CD4-positive, alpha-beta T cell (primary cell): ENCODE results near the gene FIBCD1. TPM values are rescaled to one million over a fixed set of nuclear protein-coding genes. Genes with fewer than 3 reads are reported as not detected.

ENCODE experiments used
- ATAC-seq: fragments of 200-7000 bp; cut with Tn5 transposase; one replicate; pipeline ENCODE4 v1.10.0; 2022; ENCODE audit warnings: mild to moderate bottlenecking; ENCODE audit not compliant: poor library complexity
- CTCF ChIA-PET: fragments of 350-600 bp; sonication (Branson Sonifier 250); formaldehyde crosslinking; loops from one replicate; lab custom pipeline; 2021; ENCODE audit warnings: antibody characterized with exemption, inconsistent platforms; lab: Charles Lee
- POLR2A ChIA-PET: fragments of 350-600 bp; sonication (Branson Sonifier 250); formaldehyde crosslinking; loops from one replicate; lab custom pipeline; 2021; ENCODE audit warnings: antibody characterized with exemption, inconsistent platforms; lab: Charles Lee
- DNase-seq, 14 experiments: peaks; one replicate each; pipeline ENCODE4 v3.0.0-alpha.2; 2013 to 2020; ENCODE audit warnings: mixed read lengths in 2 of 14
- H3K27ac ChIP-seq, 2 donors: one replicate each; pipeline versions ENCODE4 v1.5.1 to v1.7.0; 2013; ENCODE audit warnings: low read length in 2 of 2, low read depth in 1 of 2, mild to moderate bottlenecking in 1 of 2
- H3K27me3 ChIP-seq, 2 experiments: 1 replicate in 1 of 2; 2 replicates in 1 of 2; pipeline versions ENCODE4 v1.6.1 to v1.7.0; 2013; ENCODE audit warnings: low read length in 2 of 2, control low read depth in 1 of 2, mild to moderate bottlenecking in 1 of 2, moderate library complexity in 1 of 2; ENCODE audit not compliant: insufficient read depth in 2 of 2, control insufficient read depth in 1 of 2
- H3K36me3 ChIP-seq: one replicate; pipeline ENCODE4 v1.6.1; 2013; ENCODE audit warnings: low read length, control low read depth; ENCODE audit not compliant: insufficient read depth
- H3K4me1 ChIP-seq: one replicate; pipeline ENCODE4 v1.6.1; 2013; ENCODE audit warnings: low read length, control low read depth; ENCODE audit not compliant: insufficient read depth
- H3K4me3 ChIP-seq: one replicate; pipeline ENCODE4 v1.5.1; 2013; ENCODE audit warnings: mild to moderate bottlenecking, low read length, moderate library complexity
- H3K9me3 ChIP-seq, 2 experiments: 1 replicate in 1 of 2; 2 replicates in 1 of 2; pipeline versions ENCODE4 v1.6.1 to v1.7.0; 2013; ENCODE audit warnings: low read length in 2 of 2, mild to moderate bottlenecking in 2 of 2, control low read depth in 1 of 2, moderate library complexity in 1 of 2; ENCODE audit not compliant: control insufficient read depth in 1 of 2, insufficient read depth in 1 of 2
- H3K27ac Mint-ChIP-seq: one replicate; pipeline ENCODE4 v1.8.0; 2020; ENCODE audit warnings: mixed read lengths
- H3K27me3 Mint-ChIP-seq: one replicate; pipeline ENCODE4 v1.8.0; 2021; ENCODE audit warnings: mixed read lengths
- H3K36me3 Mint-ChIP-seq: one replicate; pipeline ENCODE4 v1.8.0; 2021; ENCODE audit warnings: low read depth, mixed read lengths
- H3K4me1 Mint-ChIP-seq: one replicate; pipeline ENCODE4 v1.8.0; 2021; ENCODE audit warnings: low read depth, mixed read lengths
- H3K4me3 Mint-ChIP-seq: one replicate; pipeline ENCODE4 v1.8.0; 2020; ENCODE audit warnings: mild to moderate bottlenecking, mixed read lengths
- H3K9me3 Mint-ChIP-seq: one replicate; pipeline ENCODE4 v1.8.0; 2020; ENCODE audit warnings: mixed read lengths
- intact Hi-C, 2 experiments: fragments of 100-400 bp; cut with DNase I in 1 of 2; cut with micrococcal nuclease in 1 of 2; formaldehyde crosslinking; loops; one replicate each; pipeline versions ENCODE4 v1.15.1 to v1.9.0; 2023 to 2025; cut with DNase I, micrococcal nuclease
- total RNA-seq, 174 experiments: library from RNA in 2 of 174; stranded (reverse) in 2 of 174; gene quantifications; one replicate each; pipeline ENCODE4 v1.2.3 and lab custom pipeline; 2021 to 2026
- TF ChIP-seq, protein P1 (sequence below): fragments of 200-600 bp; IDR thresholded peaks from one replicate; pipeline ENCODE4 v1.8.0; 2022; ENCODE audit warnings: antibody characterized with exemption, mild to moderate bottlenecking

Gene FIBCD1
- total RNA-seq, 2 experiments from 2014 or later = not detected

DNA sequence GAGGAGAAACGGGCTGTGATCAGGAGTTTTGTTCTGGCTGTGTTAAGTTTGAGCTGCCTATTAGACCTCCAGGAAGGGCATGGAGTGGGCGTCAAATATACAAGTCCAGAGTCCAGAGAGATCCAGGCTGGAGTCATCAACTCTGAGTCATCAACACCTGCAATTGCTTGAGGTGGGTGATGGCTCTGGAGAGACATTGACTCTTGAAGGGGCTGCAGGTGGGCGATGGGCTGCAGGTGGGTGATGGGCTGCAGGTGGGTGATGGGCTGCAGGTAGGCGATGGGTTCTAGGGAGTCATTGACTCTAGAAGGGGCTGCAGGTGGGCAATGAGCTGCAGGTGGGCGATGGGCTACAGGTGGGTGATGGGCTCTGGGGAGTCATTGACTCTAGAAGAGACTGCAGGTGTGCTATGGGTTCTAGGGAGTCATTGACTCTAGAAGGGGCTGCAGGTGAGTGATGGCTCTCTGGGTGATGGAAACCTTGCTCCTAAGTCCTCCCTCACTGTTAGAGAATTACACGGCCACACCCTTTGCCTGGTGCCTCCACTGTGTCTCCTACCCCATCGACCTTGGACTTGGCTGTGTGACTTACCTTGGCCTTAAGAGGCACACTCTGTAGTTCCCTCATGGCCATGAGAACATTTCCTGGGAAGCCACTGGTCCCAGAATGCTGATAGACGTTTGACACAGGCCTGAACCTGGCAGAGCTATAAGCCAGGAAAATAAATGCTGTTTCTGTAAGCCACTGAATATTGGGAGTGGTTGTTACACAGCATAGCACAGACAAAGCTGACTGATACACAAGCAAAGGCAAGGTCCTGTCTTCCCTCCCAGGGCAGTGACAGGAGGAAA, 10.4 kb upstream of the FIBCD1 start:
- Histone ChIP-seq H3K27me3 (peaks cover 0 to 4% of the 10 kb centered on the region in 2 experiments), H3K36me3 (no peaks in the 10 kb centered on the region), H3K9me3 (peaks cover 0 to 12% of the 10 kb centered on the region in 2 experiments), H3K4me1 (no peaks in the 10 kb centered on the region), H3K4me3 (no peak overlapping the region), H3K27ac (no peak overlapping the region)
- intact Hi-C loops = no loop called here
- no peaks in the 10 kb centered on the region for H3K9me3 Mint-ChIP-seq
- DNase-seq = no peak
- no peak for ATAC-seq
- H3K4me3 Mint-ChIP-seq = no peak overlapping the region
- ChIA-PET CTCF (no interaction called here), POLR2A (no interaction called here)
- H3K36me3 Mint-ChIP-seq = no peaks in the 10 kb centered on the region
- TF ChIP-seq, protein P1, sequence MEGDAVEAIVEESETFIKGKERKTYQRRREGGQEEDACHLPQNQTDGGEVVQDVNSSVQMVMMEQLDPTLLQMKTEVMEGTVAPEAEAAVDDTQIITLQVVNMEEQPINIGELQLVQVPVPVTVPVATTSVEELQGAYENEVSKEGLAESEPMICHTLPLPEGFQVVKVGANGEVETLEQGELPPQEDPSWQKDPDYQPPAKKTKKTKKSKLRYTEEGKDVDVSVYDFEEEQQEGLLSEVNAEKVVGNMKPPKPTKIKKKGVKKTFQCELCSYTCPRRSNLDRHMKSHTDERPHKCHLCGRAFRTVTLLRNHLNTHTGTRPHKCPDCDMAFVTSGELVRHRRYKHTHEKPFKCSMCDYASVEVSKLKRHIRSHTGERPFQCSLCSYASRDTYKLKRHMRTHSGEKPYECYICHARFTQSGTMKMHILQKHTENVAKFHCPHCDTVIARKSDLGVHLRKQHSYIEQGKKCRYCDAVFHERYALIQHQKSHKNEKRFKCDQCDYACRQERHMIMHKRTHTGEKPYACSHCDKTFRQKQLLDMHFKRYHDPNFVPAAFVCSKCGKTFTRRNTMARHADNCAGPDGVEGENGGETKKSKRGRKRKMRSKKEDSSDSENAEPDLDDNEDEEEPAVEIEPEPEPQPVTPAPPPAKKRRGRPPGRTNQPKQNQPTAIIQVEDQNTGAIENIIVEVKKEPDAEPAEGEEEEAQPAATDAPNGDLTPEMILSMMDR = no peak
- peaks cover 61% of the 10 kb centered on the region for H3K27me3 Mint-ChIP-seq
- no peaks in the 10 kb centered on the region for H3K4me1 Mint-ChIP-seq
- H3K27ac Mint-ChIP-seq = no peak overlapping the region

DNA sequence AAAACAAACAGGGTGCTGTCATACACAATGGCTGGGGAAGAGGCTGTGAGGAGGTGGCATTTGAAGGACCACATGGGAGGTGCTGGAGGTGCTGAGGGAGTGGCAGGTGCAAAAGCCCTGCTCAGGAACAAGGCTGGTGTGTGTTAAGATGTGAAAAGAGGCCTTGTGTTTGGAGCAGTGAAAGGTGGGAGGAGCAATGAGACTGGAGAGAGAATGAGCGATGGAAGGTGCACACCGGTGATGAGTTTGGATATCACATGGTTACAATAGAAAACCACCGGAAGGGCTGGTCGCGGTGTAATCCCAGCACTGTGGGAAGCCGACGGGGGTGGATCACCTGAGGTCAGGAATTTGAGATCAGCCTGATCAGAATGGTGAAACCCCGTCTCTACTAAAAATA, 9.2 kb upstream of the FIBCD1 start:
- H3K27ac ChIP-seq = no peak overlapping the region
- Mint-ChIP-seq H3K27ac (no peak overlapping the region), H3K9me3 (no peaks in the 10 kb centered on the region), H3K27me3 (peaks cover 65% of the 10 kb centered on the region), H3K4me3 (no peak overlapping the region), H3K4me1 (no peaks in the 10 kb centered on the region), H3K36me3 (no peaks in the 10 kb centered on the region)
- TF ChIP-seq, protein P1 = no peak
- no peak for ATAC-seq
- peaks cover 1 to 4% of the 10 kb centered on the region in 2 experiments for H3K27me3 ChIP-seq
- CTCF ChIA-PET = no interaction called here
- no peak overlapping the region for H3K4me3 ChIP-seq
- H3K36me3 ChIP-seq = no peaks in the 10 kb centered on the region
- no peaks in the 10 kb centered on the region for H3K4me1 ChIP-seq
- no peak for DNase-seq
- POLR2A ChIA-PET = no interaction called here
- H3K9me3 ChIP-seq = peaks cover 0 to 12% of the 10 kb centered on the region in 2 experiments
- intact Hi-C loops = no loop called here

DNA sequence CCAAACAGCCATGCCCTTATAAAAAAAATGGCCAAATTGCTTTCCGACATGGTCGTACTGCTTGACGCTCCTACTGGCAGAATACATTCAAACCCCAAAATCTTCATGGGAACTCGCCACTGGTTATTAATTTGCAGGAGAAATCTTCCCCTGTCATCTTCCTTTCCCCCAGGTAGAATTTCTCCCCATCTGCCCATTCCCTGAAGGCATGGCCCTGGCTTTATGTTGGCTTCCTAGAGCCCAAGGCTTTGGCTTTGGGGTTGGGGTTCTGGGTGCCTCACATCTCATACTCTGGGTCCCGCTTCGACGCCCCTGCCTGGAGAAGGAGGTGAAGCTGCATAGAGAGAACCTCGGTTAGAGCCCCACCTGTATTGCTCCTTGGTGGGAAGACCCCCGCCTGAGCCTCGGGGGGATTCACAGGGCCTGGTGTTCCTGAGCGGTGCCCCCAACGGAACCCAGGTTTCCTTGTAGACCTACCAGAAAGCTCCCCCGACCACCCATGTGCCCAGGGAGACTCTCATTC, 8.6 kb upstream of the FIBCD1 start:
- Mint-ChIP-seq H3K27ac (no peak overlapping the region), H3K36me3 (no peaks in the 10 kb centered on the region), H3K9me3 (no peaks in the 10 kb centered on the region), H3K4me1 (no peaks in the 10 kb centered on the region), H3K27me3 (peaks cover 65% of the 10 kb centered on the region), H3K4me3 (no peak overlapping the region)
- Histone ChIP-seq H3K27me3 (peaks cover 4% of the 10 kb centered on the region in 2 experiments), H3K36me3 (no peaks in the 10 kb centered on the region), H3K4me3 (no peak overlapping the region), H3K4me1 (no peaks in the 10 kb centered on the region), H3K9me3 (peaks cover 0 to 12% of the 10 kb centered on the region in 2 experiments), H3K27ac (no peak overlapping the region)
- POLR2A ChIA-PET = no interaction called here
- TF ChIP-seq, protein P1 = no peak
- intact Hi-C loops = no loop called here
- CTCF ChIA-PET = no interaction called here
- ATAC-seq (no peak), DNase-seq (no peak)
